IMR-90 (cell line): ENCODE measurements around the gene SS18. TPM values are rescaled to one million over a fixed set of nuclear protein-coding genes. Genes with fewer than 3 reads are reported as not detected.

ENCODE experiments used
- ATAC-seq: fragments of 200-7000 bp; cut with Tn5 transposase; 2 replicates; pipeline ENCODE4 v1.9.1; 2020; ENCODE audit warnings: low read depth, mild to moderate bottlenecking, moderate library complexity
- BruUV-seq: library from RNA; stranded (reverse); fragments of 400-500 nt; replicated peaks from 2 replicates; lab custom pipeline; 2021; lab: Mats Ljungman, UMichigan
- CTCF ChIA-PET: fragments of 300-600 bp; formaldehyde crosslinking; extraction: SDS; loops from one replicate; lab custom pipeline; 2021; ENCODE audit warnings: antibody characterized with exemption; lab: Yijun Ruan, JAX
- POLR2A ChIA-PET: fragments of 300-600 bp; sonication (Branson Sonifier 250); formaldehyde crosslinking; loops from one replicate; lab custom pipeline; 2022; ENCODE audit warnings: antibody characterized with exemption; ENCODE audit not compliant: unreplicated experiment; lab: Charles Lee
- DNase-seq: peaks from one replicate; pipeline ENCODE4 v3.0.0; 2013
- H2AFZ ChIP-seq: replicated peaks from 2 replicates; pipeline ENCODE3; 2013; ENCODE audit warnings: low read length, mild to moderate bottlenecking; ENCODE audit not compliant: poor library complexity
- H2AK5ac ChIP-seq: 2 replicates; pipeline ENCODE4 v1.6.1; 2013; ENCODE audit warnings: low read depth, low read length, inconsistent platforms
- H2AK9ac ChIP-seq: replicated peaks from 2 replicates; pipeline ENCODE3; 2013; ENCODE audit warnings: mild to moderate bottlenecking, low read depth, low read length, moderate library complexity; ENCODE audit not compliant: poor library complexity
- H2BK120ac ChIP-seq: 2 replicates; pipeline ENCODE4 v1.6.1; 2013; ENCODE audit warnings: low read depth, low read length, inconsistent platforms
- H2BK15ac ChIP-seq: 3 replicates; pipeline ENCODE4 v1.6.1; 2013; ENCODE audit warnings: low read depth, low read length, inconsistent platforms
- H2BK20ac ChIP-seq: 2 replicates; pipeline ENCODE4 v1.6.1; 2013; ENCODE audit warnings: low read depth, mild to moderate bottlenecking, inconsistent platforms, low read length, moderate library complexity
- H2BK5ac ChIP-seq: 2 replicates; pipeline ENCODE4 v1.6.1; 2013; ENCODE audit warnings: mild to moderate bottlenecking, low read depth, low read length, inconsistent platforms; ENCODE audit not compliant: poor library complexity, severe bottlenecking
- H3K14ac ChIP-seq: replicated peaks from 2 replicates; pipeline ENCODE4 v1.6.1; 2013; ENCODE audit warnings: low read depth, low read length, inconsistent platforms
- H3K18ac ChIP-seq: 2 replicates; pipeline ENCODE4 v1.6.1; 2013; ENCODE audit warnings: low read depth, low read length, control low read depth
- H3K23ac ChIP-seq: 2 replicates; pipeline ENCODE4 v1.6.1; 2013; ENCODE audit warnings: low read depth, low read length, inconsistent platforms
- H3K27ac ChIP-seq: 2 replicates; pipeline ENCODE4 v1.5.1; 2013; ENCODE audit warnings: mild to moderate bottlenecking, control low read depth, low read length; ENCODE audit not compliant: insufficient read depth
- H3K27me3 ChIP-seq: 2 replicates; pipeline ENCODE4 v1.6.1; 2013; ENCODE audit warnings: low read length; ENCODE audit not compliant: control insufficient read depth, insufficient read depth
- H3K36me3 ChIP-seq: 2 replicates; pipeline ENCODE4 v1.6.1; 2013; ENCODE audit warnings: low read length, mixed read lengths; ENCODE audit not compliant: control insufficient read depth, insufficient read depth
- H3K4ac ChIP-seq: 2 replicates; pipeline ENCODE4 v1.6.1; 2013; ENCODE audit warnings: low read depth, low read length, inconsistent platforms
- H3K4me1 ChIP-seq: 2 replicates; pipeline ENCODE4 v1.6.1; 2013; ENCODE audit warnings: low read length, mixed read lengths; ENCODE audit not compliant: control insufficient read depth, insufficient read depth
- H3K4me2 ChIP-seq: 2 replicates; pipeline ENCODE4 v1.6.1; 2013; ENCODE audit warnings: low read depth, mild to moderate bottlenecking, control low read depth, low read length, moderate library complexity
- H3K4me3 ChIP-seq: 2 replicates; pipeline ENCODE4 v1.5.1; 2013; ENCODE audit warnings: low read depth, mild to moderate bottlenecking, control low read depth, low read length, moderate library complexity; ENCODE audit not compliant: insufficient read depth
- H3K56ac ChIP-seq: 2 replicates; pipeline ENCODE4 v1.6.1; 2013; ENCODE audit warnings: low read length, inconsistent platforms; ENCODE audit not compliant: insufficient read depth; ENCODE audit errors: extremely low read depth
- H3K79me1 ChIP-seq, 2 experiments: 2 replicates each; pipeline ENCODE4 v1.6.1; 2013; ENCODE audit warnings: low read length in 2 of 2, inconsistent platforms in 1 of 2, low read depth in 1 of 2
- H3K9ac ChIP-seq: 2 replicates; pipeline ENCODE4 v1.6.1; 2013; ENCODE audit warnings: low read depth, low read length, control low read depth
- H3K9me1 ChIP-seq: 2 replicates; pipeline ENCODE4 v1.6.1; 2013; ENCODE audit warnings: low read length, inconsistent platforms; ENCODE audit not compliant: insufficient read depth
- H3K9me3 ChIP-seq: 2 replicates; pipeline ENCODE4 v1.6.1; 2013; ENCODE audit warnings: low read length; ENCODE audit not compliant: control insufficient read depth, insufficient read depth
- H4K20me1 ChIP-seq: 2 replicates; pipeline ENCODE4 v1.6.1; 2013; ENCODE audit warnings: low read length, inconsistent platforms; ENCODE audit not compliant: insufficient read depth
- H4K5ac ChIP-seq: 2 replicates; pipeline ENCODE4 v1.6.1; 2013; ENCODE audit warnings: mild to moderate bottlenecking, low read depth, low read length, control low read depth
- H4K8ac ChIP-seq, 2 experiments: 2 replicates each; pipeline ENCODE4 v1.6.1; 2013; ENCODE audit warnings: low read depth in 2 of 2, low read length in 2 of 2, control low read depth in 1 of 2, inconsistent platforms in 1 of 2
- H4K91ac ChIP-seq: 2 replicates; pipeline ENCODE4 v1.6.1; 2013; ENCODE audit warnings: low read depth, low read length, inconsistent platforms; ENCODE audit not compliant: insufficient read depth
- MAFK ChIP-seq: IDR thresholded peaks from 2 replicates; pipeline ENCODE4 v1.6.1; 2012; ENCODE audit warnings: low read depth, low read length, improper control_type of control experiment
- RCOR1 ChIP-seq: IDR thresholded peaks from 2 replicates; pipeline ENCODE4 v1.6.1; 2012; ENCODE audit warnings: mild to moderate bottlenecking, low read length, improper control_type of control experiment; ENCODE audit not compliant: insufficient replicate concordance
- dilution Hi-C: fragments of 300-500 bp; cut with HindIII; formaldehyde crosslinking; loops from one replicate; pipeline ENCODE4 v1.14.3; 2018; ENCODE audit warnings: low sequenced_read_pairs; ENCODE audit not compliant: unreplicated experiment
- in situ Hi-C: fragments of 300-500 bp; cut with MboI; formaldehyde crosslinking; loops from 3 replicates; pipeline ENCODE4 v1.14.3; 2019; ENCODE audit warnings: low sequenced_read_pairs, inconsistent platforms, mixed read lengths
- intact Hi-C: fragments of 100-400 bp; cut with micrococcal nuclease; formaldehyde crosslinking; loops from 2 replicates; pipeline ENCODE4 v1.10.0; 2022
- polyA plus RNA-seq, 3 experiments: library from polyadenylated mRNA; depleted of rRNA; stranded (reverse); fragments of >200 nt; gene quantifications; 2 replicates each; pipeline ENCODE4 v1.2.3, GENCODE V29; 2012; ENCODE audit warnings: low replicate concordance in 1 of 3
- total RNA-seq: library from RNA; depleted of rRNA; stranded (reverse); fragments of >200 nt; gene quantifications from 2 replicates; pipeline ENCODE4 v1.2.3, GENCODE V29; 2012

SS18 gene
- total and polyA plus RNA-seq, 2 of the 4 experiments (the other 2 are of a cell fraction), result 112 to 242 TPM

- dilution Hi-C loops (no loop called here), intact Hi-C loops (no loop called here), in situ Hi-C loops (no loop called here)
- Histone ChIP-seq H3K9ac (no peak overlapping the region), H3K4me3 (no peak overlapping the region), H3K23ac (no peak overlapping the region), H2BK20ac (no peak overlapping the region), H4K91ac (no peak overlapping the region), H2AK5ac (no peak overlapping the region), H2BK120ac (no peak overlapping the region), H3K27ac (no peak overlapping the region), H3K14ac (no peak overlapping the region), H3K56ac (no peak overlapping the region), H3K18ac (no peak overlapping the region), H3K79me1 (peaks cover 3 to 4% of the 10 kb centered on the region in 2 experiments; a peak in 2 of 4 replicates), H3K36me3 (peaks cover 11% of the 10 kb centered on the region), H3K9me3 (no peaks in the 10 kb centered on the region), H2AFZ (no peak overlapping the region), H2BK5ac (no peak overlapping the region), H2BK15ac (no peak overlapping the region), H3K4ac (no peak overlapping the region), H4K8ac (no peak overlapping the region), H3K9me1 (peaks cover 2% of the 10 kb centered on the region; the same call in 1 of the 2 replicates), H3K4me1 (no peaks in the 10 kb centered on the region), H3K27me3 (no peaks in the 10 kb centered on the region), H2AK9ac (no peak overlapping the region), H3K4me2 (no peak overlapping the region), H4K5ac (no peak overlapping the region), H4K20me1 (no peaks in the 10 kb centered on the region)
- ATAC-seq (no peak), DNase-seq (no peak)
- ChIA-PET CTCF (interaction anchor here (1.0 kb wide), 1 partner anchor 22 kb away, joined by 6 read pairs; no protein-coding TSS in a partner anchor), POLR2A (no interaction called here)
- TF ChIP-seq MAFK, result 0 out of 2 replicates have a peak, but pooled peaks have one; percentile 2
- no peak for TF ChIP-seq RCOR1
- BruUV-seq, result no TSS peak
Measured at GRCh38 chr18:26014462-26014861, 76.0 kb downstream of the SS18 start.
